B cell (primary cell): ENCODE measurements around the gene DHX8. TPM values are rescaled to one million over a fixed set of nuclear protein-coding genes. Genes with fewer than 3 reads are reported as not detected.

Source experiments
- ATAC-seq: fragments of 200-7000 bp; cut with Tn5 transposase; one replicate; pipeline ENCODE4 v1.10.0; 2021; ENCODE audit warnings: low read depth, mild to moderate bottlenecking, moderate number of reproducible peaks, moderate library complexity
- CTCF ChIA-PET: fragments of 350-600 bp; sonication (Branson Sonifier 250); formaldehyde crosslinking; loops from one replicate; lab custom pipeline; 2021; ENCODE audit warnings: antibody characterized with exemption, inconsistent platforms; lab: Charles Lee
- POLR2A ChIA-PET: fragments of 350-600 bp; sonication (Branson Sonifier 250); formaldehyde crosslinking; loops from one replicate; lab custom pipeline; 2021; ENCODE audit warnings: antibody characterized with exemption; lab: Charles Lee
- DNase-seq: peaks from one replicate; pipeline ENCODE4 v3.0.0; 2013
- H2AFZ ChIP-seq: 2 replicates; pipeline ENCODE4 v1.6.1; 2012; ENCODE audit warnings: mild to moderate bottlenecking, low read depth, low read length; ENCODE audit not compliant: insufficient read depth, poor library complexity, severe bottlenecking
- H3K27ac ChIP-seq, 2 donors: 1 replicate in 1 of 2; 2 replicates in 1 of 2; pipeline ENCODE4 v1.5.1; 2012 to 2013; ENCODE audit warnings: low read length in 2 of 2, mild to moderate bottlenecking in 2 of 2, moderate library complexity in 1 of 2
- H3K27me3 ChIP-seq, 4 experiments: fragments of 200-600 bp in 1 of 4; sonication (generic) in 1 of 4; replicated peaks in 1 of 4; 1 replicate in 2 of 4; 2 replicates in 2 of 4; pipeline versions ENCODE4 v1.6.1 to v1.7.0; 2013 to 2016; ENCODE audit warnings: low read length in 3 of 4, mild to moderate bottlenecking in 2 of 4, mixed read lengths in 1 of 4, moderate library complexity in 1 of 4; ENCODE audit not compliant: insufficient read depth in 4 of 4, control insufficient read depth in 3 of 4; ENCODE audit errors: control extremely low read depth in 1 of 4
- H3K36me3 ChIP-seq, 2 experiments: replicated peaks in 1 of 2; 1 replicate in 1 of 2; 2 replicates in 1 of 2; pipeline versions ENCODE4 v1.6.1 to v1.7.1; 2013; ENCODE audit warnings: low read length in 1 of 2; ENCODE audit not compliant: insufficient read depth in 2 of 2, control insufficient read depth in 1 of 2; ENCODE audit errors: control extremely low read depth in 1 of 2, extremely low read depth in 1 of 2
- H3K4me1 ChIP-seq, 2 donors: fragments of 200-600 bp in 1 of 2; sonication (generic) in 1 of 2; 1 replicate in 1 of 2; 2 replicates in 1 of 2; pipeline versions ENCODE4 v1.5.1 to v1.6.1; 2013 to 2017; ENCODE audit warnings: low read length in 2 of 2; ENCODE audit not compliant: control insufficient read depth in 2 of 2, insufficient read depth in 2 of 2
- H3K4me2 ChIP-seq: replicated peaks from 2 replicates; pipeline ENCODE3; 2012; ENCODE audit warnings: mild to moderate bottlenecking, low read depth, low read length; ENCODE audit not compliant: poor library complexity, severe bottlenecking
- H3K4me3 ChIP-seq, 5 experiments: fragments of 200-600 bp in 1 of 5; sonication (generic) in 1 of 5; 1 replicate in 3 of 5; 2 replicates in 2 of 5; pipeline versions ENCODE4 v1.5.1 to v1.7.0; 2011 to 2016; ENCODE audit warnings: low read length in 4 of 5, mild to moderate bottlenecking in 4 of 5, low read depth in 2 of 5, control low read depth in 1 of 5, moderate library complexity in 1 of 5; ENCODE audit not compliant: insufficient read depth in 1 of 5; ENCODE audit errors: control extremely low read depth in 1 of 5, extremely low read depth in 1 of 5
- H3K79me2 ChIP-seq: fragments of 200-600 bp; sonication (generic); one replicate; pipeline ENCODE4 v1.6.0; 2016; ENCODE audit warnings: low read length; ENCODE audit not compliant: control insufficient read depth, insufficient read depth
- H3K9ac ChIP-seq: fragments of 200-600 bp; sonication (generic); 2 replicates; pipeline ENCODE4 v1.6.1; 2017; ENCODE audit warnings: mild to moderate bottlenecking, low read length, moderate library complexity
- H3K9me3 ChIP-seq, 3 donors: one replicate each; pipeline versions ENCODE4 v1.6.1 to v1.7.1; 2013; ENCODE audit warnings: low read length in 2 of 3; ENCODE audit not compliant: control insufficient read depth in 2 of 3, insufficient read depth in 1 of 3; ENCODE audit errors: control extremely low read depth in 1 of 3
- H4K20me1 ChIP-seq: 2 replicates; pipeline ENCODE4 v1.6.0; 2012; ENCODE audit warnings: mild to moderate bottlenecking, low read length; ENCODE audit not compliant: insufficient read depth, control insufficient read depth, poor library complexity, severe bottlenecking
- H3K27ac Mint-ChIP-seq: one replicate; pipeline ENCODE4 v1.8.0; 2021; ENCODE audit warnings: mixed read lengths
- H3K27me3 Mint-ChIP-seq: one replicate; pipeline ENCODE4 v1.8.0; 2021; ENCODE audit warnings: mixed read lengths
- H3K4me1 Mint-ChIP-seq: one replicate; pipeline ENCODE4 v1.8.0; 2021; ENCODE audit warnings: mixed read lengths
- H3K4me3 Mint-ChIP-seq: one replicate; pipeline ENCODE4 v1.8.0; 2021; ENCODE audit warnings: mixed read lengths
- H3K9me3 Mint-ChIP-seq: one replicate; pipeline ENCODE4 v1.8.0; 2022; ENCODE audit warnings: mixed read lengths; ENCODE audit not compliant: insufficient read depth
- CTCF ChIP-seq: fragments of 200-600 bp; IDR thresholded peaks from one replicate; pipeline ENCODE4 v1.8.0; 2022; ENCODE audit warnings: antibody characterized with exemption, mild to moderate bottlenecking
- EZH2 ChIP-seq: IDR thresholded peaks from 2 replicates; pipeline ENCODE4 v1.6.1; 2012; ENCODE audit warnings: borderline replicate concordance, low read depth, mild to moderate bottlenecking, moderate library complexity, low read length; ENCODE audit not compliant: insufficient read depth, poor library complexity, severe bottlenecking
- WGBS: methylation state at CpG from one replicate; pipeline ENCODE4 v1.1.5; 2013; ENCODE audit warnings: missing lambda C conversion rate; ENCODE audit not compliant: insufficient coverage; 5-methylcytosine and 5-hydroxymethylcytosine counted together
- intact Hi-C: fragments of 100-400 bp; cut with micrococcal nuclease; formaldehyde crosslinking; loops from one replicate; pipeline ENCODE4 v1.10.0; 2022
- polyA plus RNA-seq: library from polyadenylated mRNA; depleted of rRNA; stranded (reverse); fragments of >200 nt; gene quantifications from 2 replicates; pipeline ENCODE4 v1.2.3, GENCODE V29; 2012
- total RNA-seq, 2 donors: library from RNA; stranded (reverse); fragments of 120-200 nt in 1 of 2; gene quantifications; 1 replicate in 1 of 2; 2 replicates in 1 of 2; pipeline versions ENCODE4 v1.2.3 to v1.2.4, GENCODE V29; 2013 to 2022

DHX8 gene
- total and polyA plus RNA-seq, 2 donors (not counting 1 experiment from before 2014, with no cell fraction given), result 17.9 to 63.3 TPM

DNA sequence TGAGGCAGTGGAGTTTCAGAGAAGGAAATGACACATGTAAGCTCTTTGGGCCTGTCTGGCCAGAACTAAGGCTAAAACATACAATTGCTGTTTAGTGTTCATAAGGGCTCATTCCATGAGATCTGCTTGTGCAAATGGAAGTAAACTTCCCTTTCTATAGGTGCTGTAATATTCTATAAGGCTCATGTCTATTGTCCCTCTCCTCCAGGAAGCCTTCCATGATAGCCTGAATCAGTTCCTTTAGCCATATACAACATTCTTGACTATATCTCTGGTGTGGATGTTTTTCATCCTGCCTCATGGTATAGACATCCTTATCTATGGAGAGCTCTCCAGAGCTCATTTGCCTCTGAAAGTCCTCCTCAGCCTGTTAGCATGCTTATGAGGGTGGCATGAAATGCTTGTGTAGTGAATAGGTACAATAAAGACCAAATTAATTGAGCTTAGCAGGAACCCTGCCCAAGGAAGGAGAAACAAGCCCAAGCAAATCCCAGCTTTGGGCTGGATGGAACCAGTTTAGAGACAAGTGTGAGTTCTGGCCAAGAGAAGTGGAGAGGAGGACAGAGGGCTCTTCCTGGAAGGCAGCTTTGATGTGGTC, 64.0 kb downstream of the DHX8 start:
- H4K20me1 ChIP-seq, result peaks cover 17% of the 10 kb centered on the region
- POLR2A ChIA-PET, result no interaction called here
- H3K4me3 ChIP-seq, result no peak overlapping the region
- CTCF ChIA-PET, result interaction anchor here (0.8 to 1.7 kb wide), 5 partner anchors 10 to 126 kb away, joined by 3 to 7 read pairs (median 4); no protein-coding TSS in a partner anchor
- Mint-ChIP-seq H3K4me1 (peaks cover 24% of the 10 kb centered on the region), H3K4me3 (peak overlapping the region; percentile 87), H3K27ac (no peak overlapping the region), H3K27me3 (peaks cover 57% of the 10 kb centered on the region), H3K9me3 (no peaks in the 10 kb centered on the region)
- H3K27me3 ChIP-seq, result peaks cover 0 to 72% (median 34%) of the 10 kb centered on the region in 4 experiments
- intact Hi-C loops, result no loop called here
- no peak overlapping the region for H3K27ac ChIP-seq
- no peak for ATAC-seq
- no peak overlapping the region for H2AFZ ChIP-seq
- H3K9ac ChIP-seq, result no peak overlapping the region
- TF ChIP-seq CTCF (no peak), EZH2 (no peak)
- peaks cover 21 to 28% of the 10 kb centered on the region in 2 donors for H3K4me1 ChIP-seq
- H3K79me2 ChIP-seq, result no peaks in the 10 kb centered on the region
- H3K36me3 ChIP-seq, result no peaks in the 10 kb centered on the region
- no peaks in the 10 kb centered on the region for H3K9me3 ChIP-seq
- DNase-seq, result no peak
- no peak overlapping the region for H3K4me2 ChIP-seq

DNA sequence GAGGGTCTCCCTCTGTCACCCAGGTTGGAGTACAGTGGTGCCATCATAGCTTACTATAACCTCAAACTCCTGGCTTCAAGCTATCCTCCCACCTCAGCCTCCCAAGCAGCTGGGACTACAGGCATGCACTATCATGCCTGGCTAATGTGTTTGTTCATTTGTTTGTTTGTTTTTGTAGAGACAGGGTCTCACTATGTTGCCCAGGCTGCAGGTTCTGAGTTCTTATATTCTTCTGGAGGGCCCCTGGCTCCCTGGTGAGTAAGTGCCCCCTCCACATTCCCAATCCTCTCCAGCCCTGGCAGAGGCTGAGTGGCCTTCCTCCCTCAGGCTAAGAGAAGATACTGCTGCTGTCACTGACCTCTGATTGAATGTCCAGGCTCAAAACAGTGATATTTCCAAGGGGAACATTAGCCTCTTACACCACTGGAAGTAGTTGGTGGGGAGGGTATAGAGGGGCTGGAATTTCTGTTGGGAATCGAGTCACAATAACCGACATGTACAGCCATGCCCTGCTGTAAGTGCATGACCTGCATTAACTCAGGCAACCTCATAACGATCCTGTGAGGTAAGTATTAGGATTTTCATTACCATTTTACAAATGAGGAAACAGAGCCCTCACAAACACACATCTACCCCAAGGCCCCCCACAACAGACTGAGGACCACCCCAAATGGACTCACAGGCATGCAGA, 65.1 kb downstream of the DHX8 start:
- Histone ChIP-seq H3K79me2 (no peaks in the 10 kb centered on the region), H4K20me1 (peaks cover 17% of the 10 kb centered on the region), H3K36me3 (no peaks in the 10 kb centered on the region), H3K9me3 (no peaks in the 10 kb centered on the region), H3K9ac (no peak overlapping the region), H3K4me1 (peaks cover 21 to 28% of the 10 kb centered on the region in 2 donors), H3K27ac (no peak overlapping the region), H2AFZ (no peak overlapping the region), H3K4me3 (no peak overlapping the region), H3K27me3 (peaks cover 0 to 71% (median 33%) of the 10 kb centered on the region in 4 experiments), H3K4me2 (no peak overlapping the region)
- no peak for DNase-seq
- ChIA-PET CTCF (interaction anchor here (0.8 kb wide), 1 partner anchor 27 kb away, joined by 3 read pairs; no protein-coding TSS in a partner anchor), POLR2A (no interaction called here)
- H3K27ac Mint-ChIP-seq, result no peak overlapping the region
- no peaks in the 10 kb centered on the region for H3K9me3 Mint-ChIP-seq
- intact Hi-C loops, result no loop called here
- peaks cover 24% of the 10 kb centered on the region for H3K4me1 Mint-ChIP-seq
- WGBS, result no CpG with 5 or more reads among the region's 3 CpGs
- H3K27me3 Mint-ChIP-seq, result peaks cover 59% of the 10 kb centered on the region
- TF ChIP-seq CTCF, result no peak
- TF ChIP-seq EZH2, result no peak
- no peak for ATAC-seq
- no peak overlapping the region for H3K4me3 Mint-ChIP-seq
